GM18867 (cell line): Measurements from ENCODE around the gene HSDL2.

ENCODE experiments used
- ATAC-seq: cut with Tn5 transposase; IDR thresholded peaks from one replicate; pipeline ENCODE4 v1.9.1; 2021; ENCODE audit warnings: mild to moderate bottlenecking, moderate library complexity; ENCODE audit not compliant: unreplicated experiment

The HSDL2 gene

DNA sequence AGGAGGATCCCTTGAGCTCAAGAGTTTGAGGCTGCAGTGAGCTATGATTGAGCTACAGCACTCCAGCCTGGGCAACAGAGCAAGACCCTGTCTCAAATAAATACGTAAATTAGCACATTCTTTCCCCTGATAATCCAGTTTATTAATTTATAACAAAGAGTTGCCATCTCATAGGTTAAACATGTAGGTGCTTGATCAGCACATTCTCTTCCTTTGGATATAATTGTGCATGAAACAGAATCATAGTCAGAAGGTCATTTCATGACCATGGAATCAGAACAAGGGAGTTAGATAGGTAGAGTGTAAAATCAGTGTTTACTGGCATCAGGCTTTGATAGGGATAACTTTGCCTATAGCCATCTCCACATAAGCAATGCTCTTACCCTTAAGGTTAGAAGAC lies 63.7 kb downstream of the HSDL2 start:
- ATAC-seq: no peak

DNA sequence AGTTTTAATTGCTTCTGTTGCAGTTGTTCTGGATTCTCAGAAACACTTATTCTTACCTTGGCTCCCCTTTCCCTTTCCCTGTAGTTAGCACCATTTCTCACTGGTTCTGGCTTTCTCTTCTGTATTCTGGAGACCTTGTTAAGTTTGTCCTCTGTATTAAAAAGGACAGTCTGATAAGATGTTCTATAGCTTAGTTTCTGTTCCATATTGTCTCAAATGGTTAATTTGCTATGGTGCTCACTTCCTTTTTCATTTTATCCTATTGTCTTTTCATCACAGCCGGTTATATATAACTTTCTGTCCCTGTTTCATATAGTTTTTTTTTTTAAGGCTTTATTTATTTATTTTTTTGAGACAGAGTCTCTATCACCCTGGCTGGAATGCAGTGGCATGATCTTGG lies 65.3 kb downstream of the HSDL2 start:
- ATAC-seq: no peak

DNA sequence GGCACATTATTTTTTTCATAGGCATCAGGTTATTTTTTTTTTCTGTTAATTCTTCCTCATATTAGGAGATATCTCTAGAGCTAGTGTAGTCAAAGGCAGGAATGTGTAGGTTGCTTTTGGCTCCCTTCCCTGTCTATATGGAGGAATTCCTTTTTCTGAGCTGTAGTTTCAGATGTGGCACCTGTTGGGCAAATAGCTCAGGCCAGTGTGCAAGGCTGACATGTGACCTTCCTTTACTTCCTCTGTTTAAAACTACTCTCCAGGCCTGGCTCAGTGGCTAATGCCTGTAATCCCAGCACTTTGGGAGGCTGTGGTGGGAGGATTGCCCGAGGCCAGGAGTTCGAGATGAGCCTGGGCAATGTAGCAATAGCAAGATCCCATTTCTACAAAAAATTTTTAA lies 66.2 kb downstream of the HSDL2 start:
- no peak for ATAC-seq

DNA sequence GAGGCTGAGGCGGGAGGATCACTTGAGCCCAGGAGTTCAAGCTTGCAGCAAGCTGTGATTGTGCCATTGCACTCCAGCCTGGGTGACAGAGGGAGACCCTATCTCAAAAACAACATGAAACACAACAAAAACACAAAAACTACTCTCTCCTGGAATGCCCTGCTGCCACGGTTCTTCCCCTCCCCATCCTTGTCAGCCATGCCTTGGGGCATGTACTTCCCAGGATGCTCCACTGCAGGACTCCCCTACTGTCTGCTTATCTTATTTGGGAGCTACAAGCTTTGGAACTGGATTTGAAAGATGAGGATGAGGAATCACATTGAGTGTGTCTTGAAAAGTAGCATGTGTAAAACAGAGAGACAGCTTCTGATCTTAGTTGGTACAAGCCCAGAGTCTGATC lies 66.6 kb downstream of the HSDL2 start:
- no peak for ATAC-seq

DNA sequence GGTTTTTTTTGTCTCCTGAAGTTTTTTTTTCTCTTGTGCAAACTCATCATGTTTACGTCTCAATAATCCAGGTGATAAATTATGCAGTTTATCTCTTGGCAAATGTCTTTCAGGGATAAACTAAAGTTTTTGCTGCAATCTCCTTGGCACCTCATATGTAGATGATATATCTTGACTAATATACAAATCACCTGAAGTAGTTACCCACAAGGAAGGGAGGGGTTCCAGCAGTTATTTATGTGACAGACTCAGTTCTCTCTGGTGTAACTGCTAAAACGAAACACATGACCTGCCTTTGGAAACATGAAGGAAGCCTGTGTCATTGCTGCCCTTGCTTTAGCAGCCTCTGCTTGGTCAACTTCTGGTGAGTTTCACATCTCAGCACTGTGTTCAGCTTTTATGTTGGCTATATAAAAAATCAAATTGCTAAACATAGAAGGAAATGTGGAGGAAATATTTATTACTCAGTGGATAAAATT lies 67.4 kb downstream of the HSDL2 start:
- ATAC-seq: no peak

DNA sequence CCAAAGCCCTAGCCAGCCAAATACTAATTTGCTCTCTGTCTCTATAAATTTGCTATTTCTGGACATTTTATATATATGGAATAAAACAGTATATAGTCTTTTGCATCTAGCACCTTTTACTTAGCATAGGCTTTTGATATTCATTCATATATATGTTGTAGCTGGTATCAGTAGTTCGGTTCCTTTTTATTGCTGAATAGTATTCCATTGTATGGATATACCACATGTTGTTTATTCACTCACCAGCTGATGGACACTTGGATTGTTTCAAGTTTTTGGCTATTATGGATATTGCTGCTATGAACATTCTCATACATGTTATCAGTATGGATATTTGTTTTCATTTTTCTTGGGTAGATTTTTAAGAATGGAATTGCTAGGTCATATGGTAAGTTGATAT lies 82.9 kb downstream of the HSDL2 start:
- ATAC-seq: no peak

DNA sequence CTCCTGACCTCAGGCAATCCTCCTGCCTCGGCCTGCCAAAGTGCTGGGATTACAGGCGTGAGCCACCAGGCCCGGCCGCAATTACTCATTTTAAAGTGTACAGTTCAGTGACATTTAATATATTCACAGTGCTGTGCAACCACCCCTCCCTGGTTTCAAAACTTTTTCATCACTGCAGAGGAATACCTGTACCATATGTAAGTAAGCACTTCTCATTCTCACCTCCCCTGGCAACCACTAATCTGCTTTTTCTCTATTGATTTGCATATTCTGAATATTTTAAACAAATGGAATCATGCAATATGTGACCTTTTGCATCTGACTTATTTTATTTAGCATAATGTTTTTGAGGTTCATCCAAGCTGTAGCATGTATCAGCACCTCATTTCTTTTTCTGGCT lies 85.4 kb downstream of the HSDL2 start:
- ATAC-seq: no peak

DNA sequence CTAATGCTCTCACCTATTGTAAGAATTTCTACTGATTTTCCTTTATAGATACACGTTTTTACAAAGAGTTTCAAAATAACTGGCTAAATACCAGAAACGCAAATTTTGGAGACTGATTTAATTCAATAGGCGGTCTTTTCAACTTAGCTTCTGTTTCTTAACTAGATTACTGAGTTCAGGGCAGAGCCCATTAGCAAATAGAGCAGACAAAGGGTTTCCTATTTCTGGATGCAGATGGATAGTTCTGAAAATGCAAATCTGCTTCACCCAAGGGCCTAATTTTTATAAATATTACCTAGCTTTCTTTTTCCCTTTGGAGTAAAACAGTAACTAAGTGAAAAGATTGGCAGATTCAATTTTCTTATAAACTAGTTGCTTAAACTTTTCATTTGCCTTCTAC lies 93.1 kb downstream of the HSDL2 start:
- ATAC-seq: no peak

DNA sequence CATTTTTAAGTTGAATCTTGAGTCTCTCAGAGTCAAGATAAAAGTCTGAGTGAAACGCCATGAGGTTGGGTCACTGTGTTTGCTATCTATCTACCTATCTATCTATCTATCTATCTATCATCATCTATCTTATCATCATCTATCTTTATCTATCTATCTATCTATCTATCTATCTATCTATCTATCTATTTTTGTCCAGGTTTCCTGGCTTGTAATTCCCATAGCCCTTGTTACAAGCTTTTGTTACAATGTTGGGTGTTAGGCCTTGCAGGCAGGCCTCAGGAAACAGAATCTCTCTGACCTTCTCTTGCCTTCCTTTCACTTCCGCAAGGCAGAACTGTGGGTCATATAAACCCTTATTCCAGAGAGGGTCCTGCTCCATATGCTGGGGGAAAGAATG lies 94.1 kb downstream of the HSDL2 start:
- ATAC-seq: no peak

DNA sequence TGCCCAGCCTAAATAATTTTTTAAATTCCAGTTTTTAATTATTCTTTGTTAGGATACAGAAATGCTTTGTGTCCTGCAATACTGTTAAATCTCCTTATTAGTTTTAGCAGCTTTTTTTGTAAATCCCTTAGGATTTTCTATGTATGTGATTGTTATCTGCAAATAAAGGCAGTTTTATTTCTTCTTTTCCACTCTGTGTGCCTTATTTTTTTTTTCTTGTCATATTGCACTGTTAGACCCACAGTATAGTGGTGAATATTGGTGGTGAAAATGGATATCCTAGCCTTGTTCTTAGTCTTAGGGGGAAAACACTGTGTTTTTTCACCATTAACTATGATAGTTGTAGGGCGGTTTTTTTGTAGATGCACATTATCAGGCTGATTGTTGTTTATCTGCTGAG lies 95.4 kb downstream of the HSDL2 start:
- ATAC-seq: no peak

DNA sequence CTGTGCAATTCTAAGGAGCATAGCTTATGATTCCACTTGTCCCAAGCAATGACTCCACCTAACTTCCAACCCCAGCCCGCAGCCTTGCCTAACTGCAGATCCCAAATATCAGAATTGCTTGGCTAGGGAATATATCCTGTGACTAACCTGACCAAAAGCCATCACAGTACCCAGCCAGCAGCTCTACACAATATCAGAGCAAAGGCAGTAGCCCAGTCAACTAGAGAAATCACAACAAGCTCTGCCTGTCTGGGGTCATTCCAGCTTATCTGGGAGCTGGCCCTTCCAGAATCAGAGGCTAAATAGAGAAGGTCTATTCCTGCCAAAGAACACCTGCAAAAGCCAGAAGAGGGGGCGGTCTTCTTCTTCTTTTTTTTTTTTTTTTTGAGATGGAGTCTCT lies 97.4 kb downstream of the HSDL2 start:
- ATAC-seq: no peak

DNA sequence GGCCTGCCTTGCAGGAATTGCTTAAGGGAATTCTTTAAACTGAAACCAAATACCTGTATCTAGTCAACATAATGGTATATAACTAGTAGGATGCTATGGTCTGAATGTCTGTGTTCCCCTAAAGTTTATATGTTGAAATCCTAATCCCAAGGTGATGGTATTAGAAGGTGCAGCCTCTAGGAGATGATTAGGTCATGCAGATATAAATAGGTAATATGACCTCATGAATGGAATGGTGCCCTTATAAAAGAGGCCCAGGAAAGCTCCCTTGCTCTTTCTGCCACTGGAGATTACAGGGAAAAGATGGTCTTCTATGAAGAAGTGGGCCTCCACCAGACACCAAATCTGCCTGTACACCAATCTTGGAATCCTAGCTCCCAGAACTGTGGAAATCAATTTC lies 99.3 kb downstream of the HSDL2 start:
- ATAC-seq: no peak

DNA sequence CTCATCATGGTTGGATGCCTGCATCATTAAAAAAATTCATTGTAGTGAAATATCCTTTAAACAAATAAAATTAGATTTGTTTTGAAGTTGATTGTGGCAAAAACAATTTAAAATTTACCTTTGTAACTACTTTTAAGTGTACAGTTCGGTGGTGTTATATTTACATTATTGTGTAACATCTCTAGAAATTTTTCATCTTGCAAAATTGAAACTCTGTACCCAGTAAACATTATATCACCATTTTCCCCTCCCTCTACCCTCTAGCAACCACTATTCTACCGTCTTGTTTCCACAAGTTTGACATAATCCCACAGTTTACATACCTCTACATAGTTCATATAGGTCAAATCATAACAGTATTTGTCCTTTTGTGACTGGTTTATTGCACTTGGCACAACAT lies 104.7 kb downstream of the HSDL2 start:
- ATAC-seq: no peak

DNA sequence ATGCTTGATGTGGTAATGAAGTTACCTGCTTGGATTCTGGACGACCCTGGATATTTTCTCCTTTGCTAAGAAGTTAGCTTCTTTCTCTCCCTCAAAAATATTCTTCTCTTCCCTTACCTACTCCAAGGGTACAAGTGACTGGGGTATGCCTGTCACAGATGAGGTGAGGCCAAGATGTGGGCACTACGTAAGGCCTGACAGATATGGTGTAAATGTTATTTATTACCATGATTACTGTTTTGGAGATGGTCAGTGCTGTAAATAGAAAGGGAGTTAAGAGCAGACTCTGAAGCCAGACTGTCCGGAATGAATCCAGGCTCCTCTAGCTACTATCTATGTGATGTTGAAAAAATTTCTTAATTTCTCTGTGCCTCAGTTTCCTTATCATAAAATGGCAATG lies 105.7 kb downstream of the HSDL2 start:
- ATAC-seq: no peak

DNA sequence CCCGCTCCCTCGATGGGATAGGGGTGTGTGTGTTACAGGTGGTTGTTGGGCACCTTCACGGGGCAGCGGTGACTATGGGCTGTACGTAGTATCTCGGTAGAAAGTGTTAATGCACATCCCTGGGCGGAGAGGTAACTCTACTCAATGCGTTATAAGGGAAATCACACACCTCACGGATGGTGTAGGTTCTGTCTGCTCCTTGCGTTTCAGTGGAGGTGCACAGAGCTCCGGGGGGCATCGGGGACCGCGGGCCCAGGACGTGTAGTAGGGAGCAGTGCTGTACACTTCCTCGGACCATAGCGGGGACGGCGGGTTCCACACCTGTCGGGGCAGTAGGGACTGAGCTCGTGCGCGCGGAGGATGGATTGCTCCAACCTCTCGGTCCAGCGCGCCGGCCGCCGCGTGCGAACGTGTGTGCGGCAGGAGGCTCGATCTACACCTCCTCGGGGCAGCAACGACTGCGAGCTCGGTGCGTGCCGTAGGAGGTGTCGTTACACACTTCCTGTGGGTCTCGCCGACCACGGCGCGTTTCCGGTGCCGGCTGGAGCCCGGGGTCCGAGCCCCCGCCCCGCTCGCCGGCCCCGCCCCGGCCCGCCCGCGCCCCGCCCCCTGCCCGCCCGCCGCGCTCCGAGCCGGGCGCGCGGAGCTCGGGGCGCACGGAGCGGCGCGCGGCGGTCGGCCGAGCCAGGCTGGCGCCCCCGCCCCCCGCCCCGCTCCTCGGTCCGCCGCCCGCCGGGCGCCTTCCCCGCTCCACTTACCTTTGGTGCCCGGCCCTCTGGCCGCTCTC lies 106.5 kb downstream of the HSDL2 start, which contains the start of gene KIAA1958:
TSS of gene KIAA1958 (plus strand) at position 607 of the 787 bp plus-strand sequence. CDS start 87,254 bp downstream, outside the sequence.
- peak; percentile 94 for ATAC-seq

DNA sequence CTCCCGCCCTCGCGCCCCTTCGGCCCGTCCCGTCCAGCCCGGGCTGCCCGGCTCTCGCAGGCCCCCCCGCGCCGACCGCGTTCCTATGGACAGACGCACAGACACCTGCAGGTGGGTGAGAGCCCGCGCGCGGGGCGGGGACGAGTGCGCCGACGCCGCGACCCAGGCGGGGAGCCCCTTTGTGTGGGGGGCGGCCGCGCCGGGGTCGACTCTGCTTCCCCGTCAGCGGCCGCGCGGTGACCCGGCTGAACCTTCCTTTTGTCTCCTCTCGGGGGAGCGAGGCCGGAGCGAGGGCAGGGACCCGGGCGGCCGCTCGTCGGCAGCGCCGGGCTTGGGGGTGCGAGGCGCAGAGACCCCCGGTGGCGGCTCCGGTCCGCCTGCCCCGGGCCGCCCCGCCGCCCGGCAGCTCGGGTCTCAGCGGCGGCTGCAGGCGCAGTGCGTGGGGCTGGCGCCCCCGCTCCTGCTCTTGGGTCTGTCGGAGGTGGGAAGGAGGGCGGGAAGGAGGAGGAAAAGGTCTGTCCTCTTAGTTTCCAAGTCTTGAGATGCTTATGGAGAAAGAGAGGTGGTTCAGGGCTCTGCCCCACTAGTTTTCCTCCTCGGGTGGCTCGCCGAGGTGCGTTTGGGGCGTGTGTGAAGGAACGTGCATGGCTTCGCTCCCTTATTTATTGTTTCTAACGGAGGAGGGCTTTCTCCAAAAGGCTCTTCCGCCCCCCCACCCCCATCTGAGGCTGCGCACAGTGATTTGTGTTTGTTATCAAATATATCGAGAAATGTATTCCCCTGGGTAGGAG lies 107.3 kb downstream of the HSDL2 start:
- ATAC-seq: peak; percentile 52

DNA sequence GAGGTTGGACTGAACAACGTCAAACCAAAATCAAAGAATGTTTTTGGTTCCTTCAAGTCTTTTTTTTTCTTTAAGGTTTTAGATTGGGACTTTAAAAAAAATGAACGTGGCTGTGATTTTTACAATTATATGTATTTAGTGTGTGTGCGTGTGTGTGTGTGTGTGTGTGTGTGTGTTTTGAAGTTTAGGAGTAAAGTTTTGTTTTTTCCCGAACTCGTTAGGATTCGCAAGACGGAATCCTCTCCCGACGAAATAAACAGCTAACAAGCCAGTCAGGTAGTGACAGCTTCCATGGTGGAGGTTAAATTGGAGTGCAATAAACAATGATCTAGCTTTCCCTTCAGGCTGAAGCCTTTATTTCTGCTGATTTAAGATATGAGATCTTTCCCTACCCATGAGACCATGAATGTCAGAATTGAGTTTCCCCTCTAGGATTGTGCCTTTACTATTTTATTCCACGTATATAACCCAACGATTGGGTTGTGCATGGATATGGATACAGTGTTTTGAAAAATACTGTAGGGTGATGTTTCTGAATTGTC lies 108.0 kb downstream of the HSDL2 start:
- ATAC-seq: no peak

DNA sequence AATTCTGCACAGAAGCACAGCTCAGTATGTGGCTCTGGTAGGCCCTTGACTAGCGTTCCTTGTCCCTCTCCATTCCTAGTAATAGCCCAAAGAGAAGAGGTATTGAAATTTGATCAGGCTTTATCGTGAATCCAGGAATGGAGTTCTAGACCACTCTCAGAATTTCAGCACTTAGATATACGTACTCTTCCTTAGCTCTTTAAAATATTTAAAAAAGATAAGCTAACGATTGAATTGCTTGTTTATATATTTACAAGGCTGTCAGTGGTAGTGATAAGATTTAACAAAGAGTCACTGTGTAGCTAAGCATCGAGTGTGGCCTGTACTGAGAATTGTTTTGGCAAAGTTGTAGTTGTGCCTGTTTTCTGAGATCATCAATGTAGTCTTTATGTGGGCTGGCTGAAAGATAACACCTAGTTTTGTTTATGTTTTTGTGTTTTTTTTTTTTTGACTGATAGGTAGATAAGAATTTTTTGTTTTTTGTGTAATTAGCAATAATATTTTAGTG lies 109.2 kb downstream of the HSDL2 start:
- no peak for ATAC-seq

DNA sequence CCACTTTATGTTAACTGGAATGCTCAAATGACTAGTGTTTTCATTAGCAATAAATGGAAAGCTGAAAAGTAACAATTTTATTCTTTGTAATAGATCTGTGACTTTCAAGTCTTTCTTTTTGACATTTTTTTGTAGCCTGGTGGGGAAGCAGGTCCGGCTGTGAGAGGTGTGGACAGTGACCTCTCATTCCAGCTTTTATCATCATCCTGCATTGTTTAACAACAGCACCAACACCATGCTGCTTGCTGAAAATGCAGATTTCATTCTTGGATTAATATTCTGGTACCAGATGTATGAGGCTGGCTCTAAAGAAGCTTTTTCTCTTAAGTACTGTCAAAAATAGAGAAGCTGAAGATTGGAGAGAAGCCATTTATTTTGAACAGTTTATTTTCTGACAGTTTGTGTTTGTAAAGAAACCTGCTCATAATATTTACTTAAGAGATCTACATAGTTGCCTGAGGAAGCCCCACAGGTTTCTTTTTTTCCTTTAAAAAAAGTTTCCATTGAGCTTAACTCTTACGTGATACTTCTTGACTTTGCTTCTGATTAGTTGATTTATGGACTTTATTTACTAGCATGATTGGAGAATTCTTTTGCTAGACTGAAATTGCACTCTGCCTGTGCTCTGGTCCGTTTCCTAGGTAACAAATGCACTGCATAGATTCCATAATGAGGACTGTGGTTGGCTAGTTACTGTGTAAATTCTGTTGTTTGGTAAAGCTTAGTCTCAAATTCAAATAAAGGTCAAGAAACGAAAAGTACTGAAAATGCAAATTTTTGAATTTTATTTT lies 110.2 kb downstream of the HSDL2 start:
- no peak for ATAC-seq

DNA sequence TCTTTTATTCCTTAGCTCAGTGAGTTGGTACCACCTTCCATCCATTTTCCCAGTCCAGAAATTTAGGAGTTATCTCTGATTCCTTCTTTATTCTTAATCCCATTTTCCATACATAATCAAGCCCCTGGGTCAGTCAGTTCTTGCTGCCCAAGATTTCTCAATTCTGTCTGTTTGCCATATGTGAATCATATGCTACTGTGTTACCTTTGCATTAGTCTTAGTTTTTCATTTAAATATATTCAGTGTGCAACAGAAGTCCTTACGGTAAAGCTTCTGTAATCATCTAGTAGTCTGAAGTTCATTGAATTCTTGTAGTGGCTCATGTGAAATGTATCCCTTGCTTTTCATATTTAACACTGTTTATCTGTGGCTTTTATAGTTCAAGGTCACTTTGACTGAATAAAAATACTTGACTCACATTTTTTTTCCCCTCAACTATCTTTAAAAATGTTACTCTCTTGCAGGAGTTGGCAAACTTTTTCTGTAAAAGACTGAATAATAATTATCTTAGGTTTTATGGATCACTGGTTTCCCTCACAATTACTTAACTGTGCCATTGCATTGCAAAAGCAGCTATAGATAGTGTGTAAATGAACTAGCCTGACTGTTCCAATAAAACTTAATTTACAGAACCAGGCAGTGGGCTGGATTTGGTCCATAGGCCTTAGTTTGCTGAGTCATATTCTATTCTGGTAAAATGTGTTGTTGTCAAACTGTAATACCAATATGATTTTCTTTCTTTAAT lies 113.7 kb downstream of the HSDL2 start:
- ATAC-seq: no peak
